GM11168 (cell line): ENCODE results near the gene NEUROD6.

Experiments
- in situ Hi-C: fragments of 300-500 bp; cut with MboI; formaldehyde crosslinking; loops from one replicate; pipeline ENCODE4 v1.12.0; 2022; ENCODE audit warnings: low sequenced_read_pairs; ENCODE audit not compliant: unreplicated experiment

The NEUROD6 gene

GRCh38 chr7:31340603-31341002 lies at the start of gene NEUROD6:
Gene NEUROD6, minus strand, starts transcription at chr7:31340726. Its CDS starts 1,458 bp downstream, at chr7:31339268.
- in situ Hi-C loops, result no loop called here

DNA sequence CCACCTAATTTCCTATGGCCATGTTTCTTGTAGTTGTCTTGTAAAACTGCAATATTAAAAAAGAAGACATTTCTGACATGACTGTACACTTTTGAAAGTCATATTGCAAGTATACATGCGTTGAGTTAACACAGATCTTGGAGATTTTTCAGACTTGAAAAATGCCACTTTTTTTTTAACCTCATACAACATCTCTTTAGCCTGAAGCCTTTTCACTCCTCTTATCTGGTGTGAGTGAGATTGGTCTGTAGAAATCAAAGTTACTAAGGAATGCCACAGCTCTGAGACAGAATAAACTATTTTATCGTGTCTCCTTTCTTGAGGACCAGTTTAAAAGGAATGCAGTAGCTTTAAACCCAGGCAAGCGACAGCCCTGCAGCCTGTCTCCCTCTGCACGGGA lies 43.9 kb upstream of the NEUROD6 start:
- in situ Hi-C loops, result no loop called here

DNA sequence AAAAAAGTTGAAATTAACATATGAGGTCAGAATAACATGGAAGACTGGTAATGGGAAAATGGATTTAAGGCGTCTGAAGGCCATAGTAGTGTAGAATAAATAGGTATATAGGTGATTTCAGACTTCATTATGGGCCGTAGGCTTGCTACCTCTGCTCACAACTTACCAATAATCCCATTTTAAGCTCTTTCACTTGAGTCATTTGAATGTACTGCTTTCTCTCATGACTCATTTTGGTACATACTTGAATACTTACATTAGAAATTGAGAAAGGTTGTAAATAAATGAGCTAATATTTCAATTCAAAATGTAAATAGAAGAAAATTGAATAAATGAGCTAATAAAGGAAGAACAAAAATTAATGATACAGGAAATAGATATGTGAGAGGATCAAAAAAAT lies 42.2 kb upstream of the NEUROD6 start:
- in situ Hi-C loops, result no loop called here

DNA sequence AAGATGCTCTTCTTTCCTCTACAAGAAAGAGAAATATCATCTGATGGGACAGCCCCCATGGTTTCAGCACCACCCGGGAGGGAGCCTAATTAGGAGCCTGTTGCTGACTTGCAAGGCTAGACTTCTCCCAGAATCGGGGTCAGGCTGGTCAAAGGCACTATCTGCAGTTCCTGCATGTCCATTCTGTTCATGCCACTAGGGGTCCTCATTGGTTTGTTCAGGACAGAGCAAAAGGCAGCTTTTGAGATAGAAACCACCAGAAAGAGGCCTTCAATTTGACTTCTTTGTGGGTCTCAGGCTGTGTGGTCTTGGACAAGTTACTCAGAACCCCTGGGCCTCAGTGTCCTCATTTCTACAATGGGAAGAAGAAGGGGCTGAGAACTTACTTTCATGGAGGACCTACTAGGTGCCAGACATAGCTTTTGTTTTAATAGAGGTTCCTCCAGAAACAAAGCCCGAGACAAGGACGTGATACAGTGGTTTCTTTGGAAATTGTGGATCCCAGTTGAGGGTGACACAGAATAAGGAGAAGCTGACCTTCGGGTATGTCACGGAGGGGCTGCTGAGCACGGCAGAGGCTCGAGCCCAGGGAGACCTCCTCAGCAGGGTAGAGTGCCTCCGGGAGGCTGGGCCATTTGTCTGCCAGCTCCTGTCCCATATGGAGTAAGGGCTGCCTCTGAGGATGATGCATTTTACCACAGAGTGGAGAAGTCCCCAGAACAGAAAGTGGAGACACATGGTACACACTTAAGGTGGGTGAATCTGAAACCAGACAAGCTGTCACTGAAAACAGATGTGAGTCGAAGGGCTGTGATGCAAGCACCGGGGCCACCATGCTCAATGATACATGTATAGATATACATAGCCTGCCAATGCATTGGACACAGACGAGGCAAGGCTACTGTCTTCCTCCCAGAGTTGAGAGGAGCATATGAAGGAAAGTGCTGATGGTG lies 33.1 kb upstream of the NEUROD6 start:
- in situ Hi-C loops, result no loop called here

DNA sequence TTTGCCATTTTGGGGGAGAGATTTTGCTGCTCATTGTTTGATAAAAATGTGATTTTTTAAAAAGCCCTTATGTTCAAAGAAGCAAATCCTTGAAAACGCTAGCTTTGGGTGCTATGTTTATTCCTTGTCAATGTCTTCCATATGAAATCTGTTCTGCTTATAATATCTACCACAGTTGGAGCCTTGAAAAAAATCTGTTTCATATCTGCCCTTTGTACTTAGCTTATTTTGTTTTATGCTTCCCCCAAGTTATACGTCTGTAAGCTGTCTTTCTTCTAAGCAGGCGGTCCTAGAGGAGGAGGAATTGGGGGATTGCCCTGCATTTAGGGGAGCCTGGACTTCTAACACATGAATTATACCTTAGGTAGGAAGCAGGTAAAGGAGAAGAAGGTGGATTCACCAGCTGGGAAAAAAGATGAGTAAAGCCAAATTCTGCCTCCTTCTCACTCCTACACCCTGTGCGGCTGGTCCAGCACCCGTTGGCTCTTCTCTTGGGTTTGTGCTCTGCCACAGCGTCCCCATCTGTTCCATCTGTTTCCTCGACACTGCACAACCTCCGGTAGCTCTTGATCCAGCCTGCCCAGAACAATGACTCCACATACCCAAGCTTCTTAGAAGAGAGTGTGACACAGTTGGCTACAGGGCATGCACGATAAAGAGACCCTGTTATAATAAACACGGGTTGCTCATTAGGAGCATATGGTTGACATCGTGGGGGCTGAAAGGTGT lies 31.9 kb upstream of the NEUROD6 start:
- in situ Hi-C loops, result no loop called here

DNA sequence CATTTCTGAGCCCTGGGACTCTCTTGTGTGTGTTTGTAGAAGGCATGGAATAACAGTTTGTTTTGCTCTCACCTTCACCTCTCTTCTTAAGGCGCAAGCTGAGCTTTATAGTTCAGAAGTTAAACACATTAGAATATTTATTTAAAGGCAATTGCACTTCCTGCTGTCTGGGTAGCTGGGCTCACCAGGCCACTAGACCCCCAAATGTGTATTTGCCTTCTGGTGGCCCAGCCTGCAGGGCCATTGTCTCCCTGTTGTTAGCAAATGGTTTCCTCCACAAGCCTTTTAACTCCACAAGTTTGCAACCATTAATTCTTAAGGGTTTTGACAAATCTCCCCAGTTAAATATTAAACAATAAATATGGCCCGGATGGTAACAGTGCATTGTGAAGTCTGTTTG lies 31.1 kb upstream of the NEUROD6 start:
- in situ Hi-C loops, result no loop called here

GRCh38 chr7:31370609-31371008 lies 30.1 kb upstream of the NEUROD6 start:
- in situ Hi-C loops, result no loop called here

DNA sequence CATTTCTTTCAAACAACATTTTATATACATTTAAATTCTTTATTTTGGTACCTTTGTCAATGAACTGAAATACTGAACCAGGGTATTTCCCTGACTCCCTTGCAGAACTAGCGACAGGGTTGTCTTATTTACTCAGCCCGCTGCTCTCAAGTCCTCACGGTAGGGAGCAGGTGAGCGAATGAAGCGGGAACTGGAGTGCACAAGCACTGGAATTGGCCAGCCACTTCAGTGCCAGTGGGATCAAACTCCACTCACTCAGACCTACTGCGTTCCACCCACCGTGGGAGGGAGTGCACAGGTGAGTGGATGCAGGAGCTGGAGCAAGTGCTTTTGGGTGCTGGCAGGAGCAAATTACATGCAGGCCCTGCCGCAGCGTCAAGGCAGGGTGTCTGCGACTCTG lies 28.1 kb upstream of the NEUROD6 start:
- in situ Hi-C loops, result no loop called here

GRCh38 chr7:31363496-31363895 lies 23.0 kb upstream of the NEUROD6 start:
- in situ Hi-C loops, result no loop called here

DNA sequence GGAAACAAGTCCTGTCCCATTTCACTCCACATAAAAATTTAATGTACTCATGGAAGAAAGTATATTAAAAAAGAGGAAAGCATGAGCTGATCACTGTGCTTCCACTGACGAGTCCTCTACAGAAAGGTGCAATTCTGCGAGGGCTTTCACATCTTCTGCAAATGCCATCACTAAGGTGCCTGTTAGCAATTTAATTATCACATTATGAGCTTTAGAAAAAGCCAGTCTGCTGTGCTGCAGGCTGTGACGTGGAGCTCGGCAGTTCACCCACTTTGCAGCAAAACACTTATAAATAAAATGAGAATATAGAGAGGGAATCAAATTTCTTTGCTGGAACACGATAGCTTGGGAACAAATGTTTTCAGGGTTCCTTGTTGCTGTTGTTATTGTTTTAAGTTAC lies 22.5 kb upstream of the NEUROD6 start:
- in situ Hi-C loops, result no loop called here

GRCh38 chr7:31362401-31362800 lies 21.9 kb upstream of the NEUROD6 start:
- in situ Hi-C loops, result no loop called here

DNA sequence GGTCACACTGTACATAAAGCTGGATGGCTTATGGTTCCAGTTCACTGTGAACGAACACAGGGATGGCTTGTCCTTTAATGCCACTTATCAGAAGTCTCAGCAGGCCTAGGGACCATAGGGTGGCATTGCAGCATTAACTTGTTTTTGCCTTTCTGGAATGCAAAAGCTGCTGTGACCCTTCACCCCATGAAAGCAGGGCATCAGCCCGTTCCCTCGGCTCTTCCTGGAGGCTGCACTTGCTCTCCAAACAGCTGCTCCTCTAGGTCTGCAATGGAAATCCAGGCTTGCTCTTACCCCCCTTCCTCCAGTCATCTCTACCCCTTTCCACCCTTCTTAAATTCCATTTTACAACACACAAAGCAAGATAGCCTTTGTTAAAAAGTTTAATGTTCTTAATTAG lies 17.9 kb upstream of the NEUROD6 start:
- in situ Hi-C loops, result no loop called here

DNA sequence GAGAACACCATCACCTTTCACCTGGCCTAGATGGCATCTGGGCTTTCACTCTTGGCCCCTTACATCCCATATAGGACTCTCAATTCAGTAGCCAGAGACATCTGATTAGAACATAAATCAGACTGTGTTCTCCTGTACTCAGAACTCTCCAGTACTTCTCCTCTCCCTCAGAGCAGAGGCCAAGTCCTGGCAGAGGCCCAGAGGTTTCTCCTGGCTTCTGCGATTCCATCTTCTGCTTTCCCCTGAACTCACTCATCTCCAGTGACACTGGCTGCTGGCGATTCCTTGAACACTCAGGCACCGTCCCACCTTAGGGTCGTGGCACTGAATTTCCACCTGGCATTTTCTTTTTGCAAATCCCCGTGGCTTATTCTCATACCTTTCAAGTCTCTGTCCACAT lies 4.9 kb upstream of the NEUROD6 start:
- in situ Hi-C loops, result no loop called here

GRCh38 chr7:31343516-31344305 lies 3.2 kb upstream of the NEUROD6 start:
- in situ Hi-C loops, result no loop called here

DNA sequence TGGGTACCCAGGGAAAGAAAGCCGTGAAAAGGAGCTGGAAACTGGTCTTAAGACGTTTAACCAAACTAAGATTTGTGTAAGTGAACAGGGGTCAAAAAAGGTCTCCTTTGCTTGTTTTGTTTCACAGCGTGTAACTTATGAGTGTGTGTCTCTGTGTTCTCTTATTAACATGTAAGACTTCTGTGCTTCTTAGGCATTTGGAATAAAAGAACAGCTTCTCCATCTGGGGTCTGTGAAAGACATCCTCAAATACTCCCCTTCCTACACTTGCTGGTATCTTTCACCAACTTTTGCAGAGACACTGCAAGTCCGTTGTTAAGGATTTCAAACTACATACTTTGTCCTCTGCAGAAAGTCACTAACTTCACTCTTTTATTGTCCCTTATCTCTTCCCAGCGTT lies 615 bp upstream of the NEUROD6 start:
- in situ Hi-C loops, result no loop called here

DNA sequence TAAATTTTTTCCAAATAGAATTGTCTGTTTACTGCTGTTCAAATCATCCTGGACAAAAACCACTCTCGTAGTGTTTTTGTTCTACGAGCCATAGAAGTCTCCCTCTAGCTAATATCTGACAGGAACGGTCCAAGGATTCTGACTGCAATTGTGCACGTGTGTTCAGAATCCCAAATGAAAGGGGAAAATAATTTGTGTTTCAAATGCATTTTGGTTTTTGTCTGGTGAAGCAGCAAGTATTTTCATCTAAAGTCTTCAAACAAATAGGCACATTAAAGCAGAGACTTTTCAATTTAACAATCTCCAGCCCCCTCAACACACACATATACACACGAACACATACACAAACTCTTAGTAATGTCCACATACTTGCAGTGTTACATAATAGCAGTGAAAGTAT lies 475 bp downstream of the NEUROD6 start:
- in situ Hi-C loops, result no loop called here

DNA sequence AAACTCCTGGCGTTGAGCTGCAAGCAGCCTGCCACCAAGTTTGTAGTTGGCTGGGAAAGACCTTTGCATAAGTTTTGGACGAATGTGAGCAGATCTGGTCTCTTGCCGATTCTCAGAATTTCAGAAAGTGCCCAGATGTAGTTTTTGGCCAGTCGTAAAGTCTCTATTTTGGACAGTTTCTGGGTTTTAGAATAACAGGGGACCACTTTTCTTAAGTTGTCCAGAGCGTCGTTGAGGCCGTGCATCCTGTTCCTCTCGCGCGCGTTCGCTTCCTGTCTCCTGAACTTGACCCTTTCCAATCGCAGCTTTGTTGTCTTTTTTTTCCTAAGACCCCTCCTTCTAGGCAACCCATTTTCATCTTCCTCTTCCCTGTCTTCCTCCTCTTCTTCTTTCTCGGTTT lies 1.8 kb downstream of the NEUROD6 start:
- in situ Hi-C loops, result no loop called here

GRCh38 chr7:31337002-31337565 lies 3.4 kb downstream of the NEUROD6 start:
- in situ Hi-C loops, result no loop called here

DNA sequence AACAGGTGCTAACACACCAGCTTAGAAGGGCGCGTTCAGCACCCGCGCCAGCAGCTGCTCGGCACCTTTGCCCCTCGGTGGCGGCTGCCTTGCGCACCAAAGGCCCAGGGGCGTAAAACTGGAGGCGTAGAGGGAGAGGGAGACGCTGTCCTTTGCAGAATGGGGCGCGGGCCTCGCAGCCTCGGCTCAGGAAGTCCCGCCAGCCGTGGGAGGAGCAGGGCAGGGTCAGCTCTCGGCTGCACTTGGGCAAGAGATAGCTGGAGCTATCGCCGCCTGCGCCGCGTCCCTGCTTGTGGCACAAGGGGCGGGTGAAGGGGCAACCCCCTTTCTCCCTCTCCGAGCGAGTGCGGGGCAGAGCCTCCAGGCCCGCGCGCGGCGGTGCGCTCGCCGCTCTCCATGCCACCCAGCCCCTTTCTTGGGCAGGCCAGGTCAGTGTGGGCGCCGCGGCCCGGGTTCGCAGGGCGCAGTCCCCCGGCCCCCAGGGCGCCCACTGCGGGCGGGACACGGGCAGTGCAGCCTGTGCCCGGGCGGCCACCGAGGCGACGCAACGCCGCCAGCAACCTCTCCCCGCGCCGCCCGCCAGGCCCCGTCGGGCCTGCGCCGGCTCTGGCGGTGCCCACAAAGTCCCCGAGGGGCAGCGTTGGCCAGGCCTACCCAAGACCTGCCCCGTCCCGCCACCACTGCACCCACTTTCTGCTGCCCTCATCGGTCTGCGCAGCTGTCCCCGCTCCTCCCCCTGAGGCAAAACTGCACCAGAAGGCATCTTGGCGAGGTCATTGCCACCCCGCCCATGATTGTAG lies 4.1 kb downstream of the NEUROD6 start:
- in situ Hi-C loops, result no loop called here

GRCh38 chr7:31335884-31336201 lies 4.7 kb downstream of the NEUROD6 start:
- in situ Hi-C loops, result no loop called here
